ENCODE results near the gene DNAJA1. TPM values are rescaled to one million over a fixed set of nuclear protein-coding genes. Genes with fewer than 3 reads are reported as not detected.
A peak's percentile ranks its signal among the peaks of the same experiment; 100 is the strongest.
"Not testable (repeated sequence)": the region's sequence is repeated elsewhere in the genome, so short reads cannot be mapped to it uniquely, and the experiment has no call there.

Gene DNAJA1
- total RNA-seq, 2 experiments from 2014 or later: 141 to 142 TPM

DNA sequence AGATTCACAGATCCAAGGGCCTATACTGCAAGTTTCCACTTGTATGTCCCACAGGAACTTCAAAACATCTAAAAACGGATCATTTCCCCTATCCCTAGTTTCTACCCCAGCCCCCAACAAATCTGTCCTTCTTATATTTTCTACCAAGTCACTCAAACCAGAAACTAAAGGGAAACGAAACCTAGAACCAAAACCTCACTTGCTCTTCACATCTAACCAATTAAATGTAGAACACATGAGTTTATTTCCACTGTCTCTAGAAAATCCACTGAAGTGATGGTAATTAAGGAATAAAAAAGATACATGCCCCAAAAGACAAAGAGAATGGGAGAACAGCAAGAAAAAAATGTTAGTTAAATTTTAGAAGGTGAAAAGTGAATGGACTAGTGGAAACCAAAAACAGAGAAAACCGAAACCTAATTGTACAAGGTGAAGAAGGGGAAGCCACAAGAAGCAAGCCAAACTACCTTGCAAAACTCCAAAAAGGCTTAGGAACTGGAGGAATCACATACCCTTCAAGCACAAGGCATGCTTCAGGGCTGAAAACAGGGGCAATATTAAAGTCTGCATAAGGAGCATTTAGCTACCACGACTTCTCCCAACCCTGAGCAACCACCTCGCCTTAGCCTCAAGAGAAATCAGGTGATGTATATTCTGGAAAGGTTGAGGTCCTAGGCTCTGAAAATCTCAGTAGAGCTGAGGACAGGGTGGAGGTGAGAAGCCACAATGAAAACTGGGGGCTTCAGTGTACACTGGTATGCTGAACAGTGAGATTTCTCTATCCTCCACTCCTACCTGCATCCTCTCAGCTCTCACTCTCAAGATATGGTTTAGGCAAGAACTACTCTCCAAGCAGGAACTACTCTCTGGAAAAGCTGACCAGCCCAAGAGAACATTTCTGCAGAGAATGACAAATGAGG, 40.3 kb downstream of the DNAJA1 start:
- CTCF ChIA-PET: interaction anchor here (0.7 to 1.0 kb wide), 3 partner anchors 12 to 161 kb away, joined by 3 to 5 read pairs (median 3); no protein-coding TSS in a partner anchor
- peaks cover 63% of the 10 kb centered on the region for H3K36me3 Mint-ChIP-seq (ENCODE audit: low read depth)

GRCh38 chr9:33068991-33069390, 43.9 kb downstream of the DNAJA1 start:
- ChIA-PET POLR2A (interaction anchor here (3.5 kb wide), 1 partner anchor 43 kb away, joined by 16 read pairs; the partner anchor contains the start of gene DNAJA1), CTCF (no interaction called here)

More for the DNA sequence above, 40.3 kb downstream of the DNAJA1 start:
- no peak for DNase-seq
- peak overlapping the region; percentile 60 for H3K27ac Mint-ChIP-seq
- no peaks in the 10 kb centered on the region for H3K9me3 Mint-ChIP-seq
- no peak overlapping the region for H3K4me3 Mint-ChIP-seq
- POLR2A ChIA-PET: interaction anchor here (1.1 to 1.2 kb wide), 2 partner anchors 11 to 41 kb away, joined by 5 read pairs; partner anchors contain the start of genes DNAJA1 and SMU1
- H3K27me3 Mint-ChIP-seq: no peaks in the 10 kb centered on the region
- H3K4me1 Mint-ChIP-seq: peaks cover 19% of the 10 kb centered on the region

DNA sequence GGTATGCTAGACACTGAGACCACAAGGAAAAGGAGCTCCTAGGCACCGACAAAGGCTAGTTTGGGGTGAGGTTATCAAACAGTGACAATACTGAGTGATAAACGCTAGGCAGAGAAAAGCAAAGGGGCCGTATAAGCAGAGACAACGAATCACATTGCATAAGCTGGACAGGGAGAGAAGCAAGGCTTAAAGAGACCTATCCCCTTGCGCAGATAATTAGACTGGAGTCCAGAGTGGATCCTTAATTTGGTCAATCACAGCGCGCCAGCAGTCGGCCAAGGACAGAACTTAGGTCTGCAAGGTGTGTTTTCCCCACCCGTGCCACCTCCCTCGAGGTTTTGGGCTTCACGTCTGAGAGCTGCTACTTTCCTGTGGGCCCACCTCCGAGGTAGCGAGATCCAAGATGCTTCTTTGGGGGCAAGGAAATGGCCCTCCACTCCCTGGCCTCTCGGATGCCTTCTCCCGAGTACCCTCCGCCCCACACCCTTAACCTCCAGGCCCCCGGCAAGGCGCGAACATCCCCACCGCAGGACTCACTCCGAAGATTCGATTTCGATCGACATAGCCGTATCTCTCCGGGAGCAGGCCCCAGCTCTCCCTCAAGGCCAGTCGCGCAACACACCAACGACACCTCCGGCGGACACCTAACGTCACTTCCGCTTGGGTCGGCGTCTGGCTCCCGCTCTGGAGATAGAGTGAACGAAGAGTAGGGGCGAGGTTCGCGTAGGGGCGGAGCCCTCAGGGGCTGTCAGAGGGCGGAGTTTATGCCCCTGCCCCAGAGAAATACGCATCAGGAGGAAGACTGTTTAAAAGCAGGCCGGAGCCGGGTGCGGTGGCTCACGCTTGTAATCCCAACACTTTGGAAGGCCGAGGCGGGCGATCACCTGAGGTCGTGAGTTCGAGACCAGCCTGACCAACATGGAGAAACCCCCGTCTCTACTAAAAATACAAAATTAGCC, 51.3 kb downstream of the DNAJA1 start, which contains the start of gene SMU1:
Gene SMU1, minus strand, starts transcription at position 629 of the 959 bp plus-strand sequence. Its CDS starts 66 bp downstream, at position 563.
- Mint-ChIP-seq H3K4me1 (peaks cover 54% of the 10 kb centered on the region), H3K9me3 (no peaks in the 10 kb centered on the region), H3K4me3 (peak within 1 kb of the TSS; percentile 100), H3K36me3 (ENCODE audit: low read depth) (peaks cover 32% of the 10 kb centered on the region), H3K27me3 (no peaks in the 10 kb centered on the region), H3K27ac (peak within 1 kb of the TSS; percentile 99)
- ChIA-PET CTCF (interaction anchor here (0.8 to 2.0 kb wide), 5 partner anchors 52 to 214 kb away, joined by 3 to 10 read pairs (median 4); partner anchors contain the start of genes DNAJA1 and NFX1), POLR2A (interaction anchor here (0.6 to 2.4 kb wide), 26 partner anchors 10 to 214 kb away, joined by 3 to 48 read pairs (median 4); partner anchors contain the start of genes APTX, B4GALT1, BAG1 and CHMP5)
- peak; percentile 97 for DNase-seq

More at GRCh38 chr9:33068991-33069390, 43.9 kb downstream of the DNAJA1 start:
- no peak overlapping the region for H3K4me3 Mint-ChIP-seq
- H3K9me3 Mint-ChIP-seq: no peaks in the 10 kb centered on the region
- DNase-seq: no peak
- no peaks in the 10 kb centered on the region for H3K27me3 Mint-ChIP-seq
- H3K27ac Mint-ChIP-seq: no peak overlapping the region
- H3K36me3 Mint-ChIP-seq (ENCODE audit: low read depth): peaks cover 68% of the 10 kb centered on the region
- H3K4me1 Mint-ChIP-seq: peaks cover 38% of the 10 kb centered on the region

DNA sequence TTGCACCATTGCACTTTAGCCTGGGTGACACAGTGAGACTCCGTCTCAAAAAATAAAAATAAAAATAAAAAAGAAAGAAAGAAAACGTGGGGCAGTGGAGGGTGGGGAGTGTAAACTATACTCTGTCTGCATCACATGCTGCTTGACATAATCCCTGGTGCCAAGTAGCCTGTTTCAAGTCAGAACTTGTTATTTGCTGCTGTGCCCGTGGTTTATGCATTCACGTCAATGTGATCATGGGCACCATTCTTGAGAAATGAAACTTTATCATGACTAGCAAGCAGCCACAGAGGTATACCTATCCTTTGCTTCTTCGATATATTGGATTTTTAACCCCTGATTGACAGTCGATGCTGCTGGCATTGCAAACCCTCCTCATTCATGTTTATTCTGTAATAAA, 55.5 kb downstream of the DNAJA1 start:
- Mint-ChIP-seq H3K27me3 (no peaks in the 10 kb centered on the region), H3K4me3 (no peak overlapping the region), H3K27ac (no peak overlapping the region), H3K9me3 (no peaks in the 10 kb centered on the region), H3K36me3 (ENCODE audit: low read depth) (peaks cover 8% of the 10 kb centered on the region), H3K4me1 (peaks cover 39% of the 10 kb centered on the region)
- peak; percentile 30 for DNase-seq
- ChIA-PET POLR2A (interaction anchor here (0.8 to 2.7 kb wide), 7 partner anchors 13 to 183 kb away, joined by 3 to 10 read pairs (median 5); partner anchors contain the start of genes B4GALT1, BAG1, CHMP5 and DNAJA1), CTCF (interaction anchor here (0.5 to 3.1 kb wide), 5 partner anchors 80 to 235 kb away, joined by 3 to 26 read pairs (median 3); no protein-coding TSS in a partner anchor)

DNA sequence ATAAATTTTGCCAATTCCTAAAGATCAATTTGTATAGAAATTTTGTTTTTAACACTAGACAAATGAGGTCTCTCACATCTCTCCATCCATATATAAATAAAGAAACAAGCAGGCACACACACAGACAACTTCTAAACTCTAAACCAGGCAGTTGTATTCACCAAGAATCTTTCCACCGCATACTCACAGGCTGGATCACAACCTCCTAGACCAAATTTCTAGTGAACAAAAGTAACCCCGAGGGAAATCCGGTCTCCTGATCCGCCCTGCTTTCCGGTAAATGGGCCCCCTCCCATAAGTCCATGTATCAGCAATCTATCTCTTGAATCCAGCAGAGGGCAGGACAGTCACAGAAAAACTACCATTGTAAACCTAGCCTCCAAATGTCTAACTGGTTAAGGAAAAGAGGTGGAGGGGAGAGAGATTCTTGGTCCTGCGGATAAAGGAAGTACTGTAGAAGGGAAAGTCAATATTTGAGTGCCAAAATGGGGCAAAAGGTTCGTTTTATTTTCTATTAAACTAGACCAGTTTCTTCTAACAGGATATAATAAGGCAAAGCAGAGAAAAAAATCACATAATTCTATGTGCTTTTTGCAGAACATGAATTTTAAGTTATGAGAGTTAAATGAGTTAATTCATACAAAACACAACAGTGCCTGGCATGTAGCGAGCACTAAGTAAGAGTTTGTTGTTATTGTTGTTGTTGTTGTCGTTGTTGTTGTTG, 56.2 kb downstream of the DNAJA1 start:
- DNase-seq: peak; percentile 81
- ChIA-PET POLR2A (interaction anchor here (0.8 to 2.7 kb wide), 9 partner anchors 14 to 183 kb away, joined by 3 to 10 read pairs (median 5); partner anchors contain the start of genes B4GALT1, BAG1, CHMP5 and DNAJA1), CTCF (interaction anchor here (1.0 to 3.1 kb wide), 4 partner anchors 86 to 145 kb away, joined by 3 to 26 read pairs (median 15); partner anchors contain the start of gene B4GALT1)
- no peak overlapping the region for H3K4me3 Mint-ChIP-seq
- no peak overlapping the region for H3K27ac Mint-ChIP-seq
- H3K27me3 Mint-ChIP-seq: peaks cover under 1% of the 10 kb centered on the region
- H3K4me1 Mint-ChIP-seq: peaks cover 38% of the 10 kb centered on the region
- H3K9me3 Mint-ChIP-seq: no peaks in the 10 kb centered on the region
- H3K36me3 Mint-ChIP-seq (ENCODE audit: low read depth): peaks cover 3% of the 10 kb centered on the region

DNA sequence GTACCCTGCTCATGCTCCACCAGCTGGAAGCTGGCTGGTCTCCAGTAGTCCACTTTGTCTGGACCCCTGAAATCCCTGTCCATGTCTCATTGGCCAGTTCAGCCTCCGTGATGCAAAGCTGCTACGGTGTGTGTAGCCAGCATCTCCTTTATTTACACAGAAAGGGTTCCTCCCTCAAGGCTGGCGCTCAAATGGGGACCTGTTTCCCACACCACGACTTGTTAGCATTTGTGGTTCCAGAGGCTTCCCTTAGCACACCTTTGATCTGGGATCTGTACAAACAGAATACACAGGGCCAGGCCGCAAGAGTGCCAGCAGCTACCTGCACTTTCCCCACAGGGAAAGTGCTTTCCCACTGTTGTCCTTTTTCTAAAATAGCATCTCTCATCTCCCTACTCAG, 57.1 kb downstream of the DNAJA1 start:
- no peaks in the 10 kb centered on the region for H3K36me3 Mint-ChIP-seq (ENCODE audit: low read depth)
- H3K27ac Mint-ChIP-seq: peak overlapping the region; percentile 62
- no peaks in the 10 kb centered on the region for H3K9me3 Mint-ChIP-seq
- H3K27me3 Mint-ChIP-seq: peaks cover 4% of the 10 kb centered on the region
- POLR2A ChIA-PET: interaction anchor here (0.6 to 2.4 kb wide), 8 partner anchors 78 to 221 kb away, joined by 3 to 8 read pairs (median 3); partner anchors contain the start of genes B4GALT1, BAG1 and CHMP5
- H3K4me3 Mint-ChIP-seq: no peak overlapping the region
- no peak for DNase-seq
- H3K4me1 Mint-ChIP-seq: peaks cover 31% of the 10 kb centered on the region
- CTCF ChIA-PET: interaction anchor here (0.8 to 2.1 kb wide), 5 partner anchors 55 to 206 kb away, joined by 3 to 19 read pairs (median 3); partner anchors contain the start of gene B4GALT1

- no peak overlapping the region for H3K4me3 Mint-ChIP-seq
- peaks cover 27% of the 10 kb centered on the region for H3K4me1 Mint-ChIP-seq
- H3K36me3 Mint-ChIP-seq (ENCODE audit: low read depth): no peaks in the 10 kb centered on the region
- peak overlapping the region; percentile 62 for H3K27ac Mint-ChIP-seq
- H3K27me3 Mint-ChIP-seq: peaks cover 9% of the 10 kb centered on the region
- CTCF ChIA-PET: interaction anchor here (0.8 to 2.1 kb wide), 5 partner anchors 54 to 205 kb away, joined by 3 to 19 read pairs (median 3); partner anchors contain the start of gene B4GALT1
- DNase-seq: no peak
- POLR2A ChIA-PET: interaction anchor here (0.6 to 2.4 kb wide), 8 partner anchors 77 to 221 kb away, joined by 3 to 8 read pairs (median 3); partner anchors contain the start of genes B4GALT1, BAG1 and CHMP5
- no peaks in the 10 kb centered on the region for H3K9me3 Mint-ChIP-seq
Measured at GRCh38 chr9:33082538-33083326, 57.7 kb downstream of the DNAJA1 start.

- peaks cover 15% of the 10 kb centered on the region for H3K4me1 Mint-ChIP-seq
- not testable (repeated sequence) for DNase-seq; H3K36me3 Mint-ChIP-seq (ENCODE audit: low read depth); H3K4me3 Mint-ChIP-seq; H3K27ac Mint-ChIP-seq; H3K9me3 Mint-ChIP-seq
- POLR2A ChIA-PET: interaction anchor here (1.1 to 1.6 kb wide), 3 partner anchors 10 to 141 kb away, joined by 3 to 4 read pairs (median 3); partner anchors contain the start of genes B4GALT1 and SMU1
- CTCF ChIA-PET: interaction anchor here (0.6 to 1.5 kb wide), 2 partner anchors 84 to 141 kb away, joined by 3 to 4 read pairs; no protein-coding TSS in a partner anchor
- H3K27me3 Mint-ChIP-seq: peaks cover 25% of the 10 kb centered on the region
Measured at GRCh38 chr9:33085672-33086071, 60.6 kb downstream of the DNAJA1 start.
